C4-2B (cell line): ENCODE data around the gene PDLIM1.

ENCODE experiments used
- ZFX ChIP-seq: fragments of 450-650 bp; IDR thresholded peaks from 2 replicates; pipeline ENCODE4 v1.6.1; 2017
- TF ChIP-seq, protein P1 (sequence below): fragments of 450-650 bp; conservative IDR thresholded peaks from 2 replicates; pipeline ENCODE4 v1.5.1; 2017; ENCODE audit warnings: mild to moderate bottlenecking

DNA sequence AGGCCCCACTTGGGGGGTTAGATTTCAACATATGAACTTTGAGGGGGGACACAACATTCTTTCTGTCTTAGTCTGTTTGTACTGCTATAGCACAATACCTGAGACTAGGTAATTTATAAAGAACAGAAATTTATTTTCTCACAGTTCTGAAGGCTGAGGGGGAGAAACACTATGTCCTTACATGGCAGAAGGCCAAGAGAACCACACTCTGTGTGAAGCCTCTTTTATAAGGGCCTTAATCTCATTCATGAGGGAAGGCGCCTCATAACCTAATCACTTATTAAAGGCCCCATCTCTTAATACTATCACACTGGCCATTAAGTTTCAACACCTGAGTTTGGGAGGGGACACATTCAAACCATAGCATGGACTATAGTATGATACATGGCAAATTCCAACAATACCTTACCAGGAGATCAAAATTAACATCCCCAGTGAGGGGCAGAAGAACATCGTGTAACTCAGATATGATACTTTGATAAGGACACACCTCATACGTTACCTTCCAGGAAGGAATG, 9.3 kb upstream of the PDLIM1 start:
- TF ChIP-seq, protein P1, sequence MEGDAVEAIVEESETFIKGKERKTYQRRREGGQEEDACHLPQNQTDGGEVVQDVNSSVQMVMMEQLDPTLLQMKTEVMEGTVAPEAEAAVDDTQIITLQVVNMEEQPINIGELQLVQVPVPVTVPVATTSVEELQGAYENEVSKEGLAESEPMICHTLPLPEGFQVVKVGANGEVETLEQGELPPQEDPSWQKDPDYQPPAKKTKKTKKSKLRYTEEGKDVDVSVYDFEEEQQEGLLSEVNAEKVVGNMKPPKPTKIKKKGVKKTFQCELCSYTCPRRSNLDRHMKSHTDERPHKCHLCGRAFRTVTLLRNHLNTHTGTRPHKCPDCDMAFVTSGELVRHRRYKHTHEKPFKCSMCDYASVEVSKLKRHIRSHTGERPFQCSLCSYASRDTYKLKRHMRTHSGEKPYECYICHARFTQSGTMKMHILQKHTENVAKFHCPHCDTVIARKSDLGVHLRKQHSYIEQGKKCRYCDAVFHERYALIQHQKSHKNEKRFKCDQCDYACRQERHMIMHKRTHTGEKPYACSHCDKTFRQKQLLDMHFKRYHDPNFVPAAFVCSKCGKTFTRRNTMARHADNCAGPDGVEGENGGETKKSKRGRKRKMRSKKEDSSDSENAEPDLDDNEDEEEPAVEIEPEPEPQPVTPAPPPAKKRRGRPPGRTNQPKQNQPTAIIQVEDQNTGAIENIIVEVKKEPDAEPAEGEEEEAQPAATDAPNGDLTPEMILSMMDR: no peak
- TF ChIP-seq ZFX: no peak
